Uterus (tissue), 2 donors: ENCODE measurements around the gene PUS3.

ENCODE experiments used
- POLR2A ChIP-seq, 2 donors: fragments of 450-650 bp; IDR thresholded peaks; one replicate each; pipeline ENCODE4 v1.6.1; 2016; ENCODE audit warnings: antibody characterized with exemption in 2 of 2, mild to moderate bottlenecking in 1 of 2, moderate library complexity in 1 of 2
- TF ChIP-seq, protein P1 (sequence below), 4 experiments: fragments of 200-600 bp in 2 of 4; fragments of 450-650 bp in 2 of 4; sonication (generic) in 2 of 4; IDR thresholded peaks; one replicate each; pipeline ENCODE4 v1.5.1; 2016 to 2019; ENCODE audit warnings: antibody characterized with exemption in 4 of 4, mild to moderate bottlenecking in 2 of 4, moderate library complexity in 1 of 4

DNA sequence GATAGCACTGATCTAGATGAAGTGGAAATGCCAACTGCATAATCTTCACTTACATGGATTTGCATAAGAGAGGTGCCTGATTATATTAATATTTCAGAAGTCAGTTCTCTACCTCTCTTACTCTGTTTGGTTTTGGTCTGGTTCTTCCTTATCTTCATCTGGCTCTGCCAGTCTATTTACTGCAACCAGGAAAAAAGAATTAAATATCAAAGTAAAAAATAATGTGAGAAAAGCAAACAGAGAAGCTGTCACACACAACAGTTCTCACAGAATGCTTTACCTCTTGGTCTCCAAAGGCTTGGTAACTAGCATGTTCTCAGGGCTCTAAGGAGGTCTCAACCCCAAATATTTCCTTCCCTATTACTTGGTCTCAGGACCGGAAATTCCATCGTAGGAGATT is 49.6 kb upstream of the PUS3 start:
- TF ChIP-seq, protein P1, sequence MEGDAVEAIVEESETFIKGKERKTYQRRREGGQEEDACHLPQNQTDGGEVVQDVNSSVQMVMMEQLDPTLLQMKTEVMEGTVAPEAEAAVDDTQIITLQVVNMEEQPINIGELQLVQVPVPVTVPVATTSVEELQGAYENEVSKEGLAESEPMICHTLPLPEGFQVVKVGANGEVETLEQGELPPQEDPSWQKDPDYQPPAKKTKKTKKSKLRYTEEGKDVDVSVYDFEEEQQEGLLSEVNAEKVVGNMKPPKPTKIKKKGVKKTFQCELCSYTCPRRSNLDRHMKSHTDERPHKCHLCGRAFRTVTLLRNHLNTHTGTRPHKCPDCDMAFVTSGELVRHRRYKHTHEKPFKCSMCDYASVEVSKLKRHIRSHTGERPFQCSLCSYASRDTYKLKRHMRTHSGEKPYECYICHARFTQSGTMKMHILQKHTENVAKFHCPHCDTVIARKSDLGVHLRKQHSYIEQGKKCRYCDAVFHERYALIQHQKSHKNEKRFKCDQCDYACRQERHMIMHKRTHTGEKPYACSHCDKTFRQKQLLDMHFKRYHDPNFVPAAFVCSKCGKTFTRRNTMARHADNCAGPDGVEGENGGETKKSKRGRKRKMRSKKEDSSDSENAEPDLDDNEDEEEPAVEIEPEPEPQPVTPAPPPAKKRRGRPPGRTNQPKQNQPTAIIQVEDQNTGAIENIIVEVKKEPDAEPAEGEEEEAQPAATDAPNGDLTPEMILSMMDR (IDR thresholded peaks at IDR 0.05) = no peak
- no peak for TF ChIP-seq POLR2A (IDR thresholded peaks at IDR 0.05)
